WI38 (cell line): ENCODE data around the gene SFT2D3.

Experiments
- H3K4me3 ChIP-seq: 2 replicates; pipeline ENCODE4 v1.5.1; 2011; ENCODE audit warnings: low read depth, mild to moderate bottlenecking, control low read depth, low read length
- CTCF ChIP-seq: IDR thresholded peaks from 2 replicates; pipeline ENCODE4 v1.5.1; 2012; ENCODE audit warnings: low read depth, mild to moderate bottlenecking, control low read depth, low read length

Gene SFT2D3

DNA sequence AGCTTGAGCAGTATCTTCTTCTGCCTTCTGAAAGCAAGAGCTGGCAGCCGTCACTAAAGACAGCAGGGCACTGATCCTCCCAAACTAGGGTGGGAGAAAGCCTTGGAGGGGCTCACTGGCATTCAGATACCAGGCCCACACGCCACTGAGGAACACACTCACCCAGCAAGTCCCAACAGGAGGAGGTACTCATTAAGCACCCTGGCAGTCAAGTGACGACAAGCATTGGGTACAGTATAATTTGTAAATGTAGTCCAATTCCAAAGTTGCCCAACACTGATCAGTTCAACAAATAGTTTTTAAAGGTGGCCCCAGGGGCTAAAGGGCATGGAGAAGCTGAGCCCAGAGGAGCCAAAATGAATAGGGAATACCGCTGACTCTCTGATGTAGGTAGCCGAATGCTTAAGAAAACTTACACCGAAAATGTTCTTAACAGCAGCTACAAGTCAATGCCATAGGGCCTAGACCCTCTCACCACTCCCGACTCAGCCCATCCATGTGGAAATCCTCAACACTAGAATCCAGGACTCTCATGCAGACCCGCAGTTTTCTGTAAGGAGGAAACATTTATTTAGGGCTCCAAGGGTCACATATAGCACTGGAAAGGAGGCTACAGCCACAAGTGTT lies 35.9 kb upstream of the SFT2D3 start:
- no peak overlapping the region for H3K4me3 ChIP-seq
- TF ChIP-seq CTCF = no peak

- no peak overlapping the region for H3K4me3 ChIP-seq
Observed at GRCh38 chr2:127669056-127669455, 32.2 kb upstream of the SFT2D3 start.

DNA sequence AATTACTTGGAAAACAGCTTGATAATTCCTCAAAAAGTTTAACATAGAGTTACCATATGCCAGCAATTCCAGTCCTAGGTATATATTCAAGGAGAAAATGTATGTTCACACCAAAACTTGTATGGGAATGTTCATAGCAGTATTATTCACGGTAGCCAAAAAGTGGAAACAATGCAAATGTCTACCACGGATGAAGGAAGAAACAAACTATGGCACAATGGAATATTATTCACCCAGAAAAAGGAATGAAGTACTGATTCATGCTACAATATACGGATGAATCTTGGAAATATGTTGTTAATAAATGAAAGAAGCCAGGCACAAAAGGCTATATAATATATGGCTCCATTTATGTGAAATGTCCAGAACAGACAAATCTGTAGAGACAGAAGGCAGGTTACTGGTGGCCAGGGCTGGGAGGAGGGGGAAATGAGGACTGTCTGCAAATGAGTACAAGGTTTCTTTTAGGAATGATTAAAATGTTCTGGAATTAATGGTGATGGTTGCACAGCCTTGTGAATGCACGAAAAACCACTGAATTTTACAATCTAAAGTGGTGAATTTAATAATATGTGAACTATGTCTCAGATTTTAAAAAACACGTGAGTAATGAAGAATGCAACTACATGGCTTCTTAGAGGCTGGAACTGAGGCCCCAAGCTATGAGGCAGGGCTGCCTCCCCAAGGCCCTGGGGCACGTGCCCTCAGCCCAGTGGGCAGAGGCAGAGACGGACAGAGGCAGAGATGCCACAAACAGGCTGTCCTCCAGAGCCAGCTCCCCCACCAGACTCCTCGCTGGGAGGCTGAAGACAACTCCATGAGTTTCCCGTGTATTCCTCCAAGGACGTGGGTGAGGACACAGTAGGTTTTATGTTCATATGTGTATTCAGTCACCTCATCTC lies 31.0 kb upstream of the SFT2D3 start:
- no peak overlapping the region for H3K4me3 ChIP-seq
- TF ChIP-seq CTCF = no peak

More at GRCh38 chr2:127669056-127669455, 32.2 kb upstream of the SFT2D3 start:
- TF ChIP-seq CTCF = no peak

- TF ChIP-seq CTCF = no peak
Observed at GRCh38 chr2:127670957-127671290, 30.4 kb upstream of the SFT2D3 start.

DNA sequence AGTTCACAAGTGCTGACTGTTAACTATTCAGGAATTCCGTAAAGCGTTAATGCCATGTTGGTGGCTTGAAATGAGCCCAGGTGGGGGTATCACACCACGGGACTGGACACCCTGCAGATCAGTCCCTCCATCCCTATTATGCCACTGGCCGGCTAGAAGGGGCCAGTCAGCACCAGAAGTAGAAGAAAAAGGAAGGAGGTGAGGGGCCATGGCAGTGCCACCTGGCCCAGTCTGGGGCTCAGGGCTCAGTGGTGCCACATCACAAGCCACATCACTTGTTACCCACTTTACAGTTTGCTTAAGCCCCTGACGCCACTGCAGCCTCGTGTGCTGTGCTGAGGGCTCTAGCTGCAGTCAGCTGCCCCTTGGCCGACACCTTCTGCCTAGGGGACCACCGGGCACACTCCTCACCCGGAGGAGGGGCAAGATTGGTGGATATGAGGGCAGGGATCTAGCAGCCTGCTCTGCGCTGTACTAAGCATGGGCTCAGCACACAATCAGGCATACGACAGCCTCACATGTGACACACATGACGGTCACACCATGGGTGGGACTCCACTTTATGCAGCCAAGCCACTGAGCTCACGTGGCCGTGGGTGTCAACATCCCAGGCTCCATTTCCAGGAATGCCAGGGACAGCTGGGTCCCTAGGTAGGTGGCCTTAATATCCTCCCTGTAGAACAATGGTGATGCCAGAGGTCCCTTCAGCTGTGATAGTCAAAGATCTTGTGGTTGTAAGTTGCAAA lies 29.6 kb upstream of the SFT2D3 start:
- TF ChIP-seq CTCF = no peak

More at GRCh38 chr2:127670957-127671290, 30.4 kb upstream of the SFT2D3 start:
- no peak overlapping the region for H3K4me3 ChIP-seq

GRCh38 chr2:127672341-127673224 lies 28.7 kb upstream of the SFT2D3 start:
- no peak overlapping the region for H3K4me3 ChIP-seq

More for the DNA sequence above, 29.6 kb upstream of the SFT2D3 start:
- no peak overlapping the region for H3K4me3 ChIP-seq

More at GRCh38 chr2:127672341-127673224, 28.7 kb upstream of the SFT2D3 start:
- no peak for TF ChIP-seq CTCF
